Measurements from ENCODE around the gene MAP3K15. TPM values are rescaled to one million over a fixed set of nuclear protein-coding genes. Genes with fewer than 3 reads are reported as not detected.

Gene MAP3K15
- total RNA-seq, 1 experiment from 2014 or later: 1.3 TPM

- Histone ChIP-seq H3K9me2 (ENCODE audit: insufficient read depth) (no peaks in the 10 kb centered on the region), H2AFZ (ENCODE audit: low read depth, low read length, poor library complexity, severe bottlenecking) (no peak overlapping the region), H3K4me2 (ENCODE audit: low read length) (no peak overlapping the region), H4K20me1 (ENCODE audit: insufficient read depth) (no peaks in the 10 kb centered on the region), H3K4me3 (replicated peaks in 1 of 2; ENCODE audit: low read depth in 1 of 2, low read length in 2 of 2) (no peak overlapping the region), H3K4me1 (ENCODE audit: control insufficient read depth in 1 of 2, insufficient read depth in 2 of 2, low read length in 2 of 2) (no peaks in the 10 kb centered on the region), H3K9ac (ENCODE audit: low read length) (no peak overlapping the region), H3K79me2 (ENCODE audit: insufficient read depth, low read length) (no peaks in the 10 kb centered on the region), H3K9me3 (ENCODE audit: control insufficient read depth in 1 of 2, insufficient read depth in 1 of 2, low read depth in 1 of 2, low read length in 2 of 2) (no peaks in the 10 kb centered on the region), H3K27ac (ENCODE audit: low read depth, low read length) (no peak overlapping the region), H3K36me3 (ENCODE audit: control insufficient read depth in 1 of 2, insufficient read depth in 2 of 2, low read length in 2 of 2) (no peaks in the 10 kb centered on the region), H3K27me3 (ENCODE audit: insufficient read depth, low read length) (no peaks in the 10 kb centered on the region)
- intact Hi-C loops (cut with micrococcal nuclease): no loop called here
- no peak for TF ChIP-seq EZH2 (IDR thresholded peaks at IDR 0.05)
- TF ChIP-seq SIN3A (IDR thresholded peaks at IDR 0.05; ENCODE audit: low read depth): no peak
- no peak for TF ChIP-seq ZBTB33 (IDR thresholded peaks at IDR 0.05; ENCODE audit: extremely low read depth, insufficient replicate concordance, low read length)
- no peak for TF ChIP-seq TCF7L2 (IDR thresholded peaks at IDR 0.05; ENCODE audit: borderline replicate concordance, extremely low read depth, insufficient read depth, insufficient read length)
- TF ChIP-seq SP1 (IDR thresholded peaks at IDR 0.05; ENCODE audit: low read depth): no peak
- no peak for TF ChIP-seq CEBPB (IDR thresholded peaks at IDR 0.05; ENCODE audit: low read depth)
- TF ChIP-seq POLR2A (IDR thresholded peaks at IDR 0.05; ENCODE audit: borderline replicate concordance, extremely low read depth, insufficient read depth, insufficient read length): no peak
- no peak for TF ChIP-seq JUND (IDR thresholded peaks at IDR 0.05)
- TF ChIP-seq REST (IDR thresholded peaks at IDR 0.05; ENCODE audit: low read depth): no peak
- ChIA-PET RAD21 (ENCODE audit: low non-redundant PET in 1 of 2, low total read pairs in 2 of 2, uncharacterized antibody in 2 of 2, unreplicated experiment in 2 of 2) (no interaction called here), POLR2A (no interaction called here), CTCF (no interaction called here)
- no TSS peak for BruUV-seq (replicated peaks)
- ATAC-seq (no peak), DNase-seq (ENCODE audit: low read depth, low spot score) (no peak)
These were observed 128.6 kb downstream of the MAP3K15 start for GRCh38 chrX:19386679-19387078.

Measured in HCT116 (cell line).